Hepatocyte (in vitro differentiated cells): ENCODE measurements around the gene HDAC2. TPM values are rescaled to one million over a fixed set of nuclear protein-coding genes. Genes with fewer than 3 reads are reported as not detected.

Experiments used
- DNase-seq: peaks from one replicate; pipeline ENCODE4 v3.0.0-alpha.2; 2016; ENCODE audit warnings: low spot score
- H2AFZ ChIP-seq: fragments of 200-600 bp; sonication (generic); 2 replicates; pipeline ENCODE4 v1.6.0; 2016; ENCODE audit warnings: antibody characterized with exemption, mild to moderate bottlenecking
- H3K27ac ChIP-seq: fragments of 200-600 bp; sonication (generic); 2 replicates; pipeline ENCODE4 v1.5.1; 2016; ENCODE audit warnings: mild to moderate bottlenecking
- H3K27me3 ChIP-seq: fragments of 200-600 bp; sonication (generic); 2 replicates; pipeline ENCODE4 v1.6.1; 2016
- H3K36me3 ChIP-seq: fragments of 200-600 bp; sonication (generic); replicated peaks from 2 replicates; pipeline ENCODE4 v1.5.1; 2016; ENCODE audit warnings: low read depth; ENCODE audit not compliant: insufficient read depth
- H3K4me1 ChIP-seq: fragments of 200-600 bp; sonication (generic); 2 replicates; pipeline ENCODE4 v1.5.1; 2016; ENCODE audit warnings: mild to moderate bottlenecking, moderate library complexity; ENCODE audit not compliant: insufficient read depth
- H3K4me2 ChIP-seq: fragments of 200-600 bp; sonication (generic); 2 replicates; pipeline ENCODE4 v1.6.0; 2016
- H3K4me3 ChIP-seq: fragments of 200-600 bp; sonication (generic); 2 replicates; pipeline ENCODE4 v1.5.1; 2016; ENCODE audit warnings: mild to moderate bottlenecking
- H3K79me2 ChIP-seq: fragments of 200-600 bp; sonication (generic); 2 replicates; pipeline ENCODE4 v1.6.0; 2017; ENCODE audit warnings: mild to moderate bottlenecking
- H3K9me2 ChIP-seq: fragments of 200-600 bp; sonication (generic); replicated peaks from 2 replicates; pipeline ENCODE4 v1.6.0; 2017; ENCODE audit warnings: mild to moderate bottlenecking; ENCODE audit not compliant: insufficient read depth
- H3K9me3 ChIP-seq: fragments of 200-600 bp; sonication (generic); 2 replicates; pipeline ENCODE4 v1.5.1; 2016; ENCODE audit warnings: low read depth, mild to moderate bottlenecking
- H4K20me1 ChIP-seq: fragments of 200-600 bp; sonication (generic); 2 replicates; pipeline ENCODE4 v1.6.0; 2016; ENCODE audit warnings: mild to moderate bottlenecking; ENCODE audit not compliant: insufficient read depth, poor library complexity, severe bottlenecking
- EZH2 ChIP-seq: fragments of 200-600 bp; sonication (generic); IDR thresholded peaks from 2 replicates; pipeline ENCODE4 v1.6.1; 2016; ENCODE audit warnings: antibody characterized with exemption, mild to moderate bottlenecking, borderline replicate concordance
- EZH2phosphoT487 ChIP-seq: fragments of 200-600 bp; sonication (generic); IDR thresholded peaks from one replicate; pipeline ENCODE4 v1.6.1; 2018; ENCODE audit warnings: antibody characterized with exemption, mild to moderate bottlenecking, low read depth, moderate library complexity; ENCODE audit not compliant: unreplicated experiment, severe bottlenecking
- WGBS: methylation state at CpG from one replicate; pipeline ENCODE4 v1.1.6; 2016; ENCODE audit warnings: low lambda C conversion rate; ENCODE audit errors: missing lambda C conversion rate; 5-methylcytosine and 5-hydroxymethylcytosine counted together
- polyA plus RNA-seq: library from polyadenylated mRNA; unstranded; fragments of >200 nt; fragmentation: Nextera tagmentation; extraction: Ambion mirVana; gene quantifications from 2 replicates; pipeline ENCODE4 v1.2.1, GENCODE V29; 2016
- total RNA-seq: library from RNA; depleted of rRNA; stranded (reverse); fragments of >200 nt; gene quantifications from 2 replicates; pipeline ENCODE4 v1.2.3, GENCODE V29; 2014
- TF ChIP-seq, protein P1 (sequence below): fragments of 200-600 bp; sonication (generic); IDR thresholded peaks from 2 replicates; pipeline ENCODE4 v1.5.1; 2016; ENCODE audit warnings: antibody characterized with exemption, mild to moderate bottlenecking; ENCODE audit not compliant: poor library complexity

HDAC2 gene
- total and polyA plus RNA-seq, 2 experiments from 2014 or later, result 139 to 173 TPM

DNA sequence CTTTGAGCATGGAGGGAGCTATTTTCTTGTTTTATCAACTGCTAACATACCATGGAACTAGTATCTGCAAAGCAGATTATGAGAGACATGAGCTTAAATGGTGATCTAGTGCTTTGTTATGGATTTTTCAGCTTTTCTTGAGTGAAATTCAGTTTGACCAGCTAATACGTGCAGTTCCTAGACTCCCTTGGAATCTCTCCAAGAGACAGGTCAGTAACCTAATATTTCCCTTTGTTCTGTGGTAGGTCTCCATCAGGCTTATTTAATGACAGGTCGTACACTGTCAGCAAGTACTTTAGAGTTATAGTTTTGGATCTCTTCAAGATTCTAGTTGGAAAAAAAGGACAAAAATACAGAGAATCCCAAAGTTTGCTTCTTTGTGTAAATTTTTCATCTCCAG is 43.9 kb downstream of the HDAC2 start:
- Histone ChIP-seq H3K9me2 (no peaks in the 10 kb centered on the region), H3K4me1 (no peaks in the 10 kb centered on the region), H3K79me2 (no peaks in the 10 kb centered on the region), H3K9me3 (no peaks in the 10 kb centered on the region), H3K27ac (no peak overlapping the region), H2AFZ (no peak overlapping the region), H3K4me3 (no peak overlapping the region), H3K27me3 (no peaks in the 10 kb centered on the region), H3K4me2 (no peak overlapping the region), H4K20me1 (no peaks in the 10 kb centered on the region), H3K36me3 (no peaks in the 10 kb centered on the region)
- DNase-seq, result no peak
- TF ChIP-seq EZH2 (no peak), EZH2phosphoT487 (no peak)
- TF ChIP-seq, protein P1, sequence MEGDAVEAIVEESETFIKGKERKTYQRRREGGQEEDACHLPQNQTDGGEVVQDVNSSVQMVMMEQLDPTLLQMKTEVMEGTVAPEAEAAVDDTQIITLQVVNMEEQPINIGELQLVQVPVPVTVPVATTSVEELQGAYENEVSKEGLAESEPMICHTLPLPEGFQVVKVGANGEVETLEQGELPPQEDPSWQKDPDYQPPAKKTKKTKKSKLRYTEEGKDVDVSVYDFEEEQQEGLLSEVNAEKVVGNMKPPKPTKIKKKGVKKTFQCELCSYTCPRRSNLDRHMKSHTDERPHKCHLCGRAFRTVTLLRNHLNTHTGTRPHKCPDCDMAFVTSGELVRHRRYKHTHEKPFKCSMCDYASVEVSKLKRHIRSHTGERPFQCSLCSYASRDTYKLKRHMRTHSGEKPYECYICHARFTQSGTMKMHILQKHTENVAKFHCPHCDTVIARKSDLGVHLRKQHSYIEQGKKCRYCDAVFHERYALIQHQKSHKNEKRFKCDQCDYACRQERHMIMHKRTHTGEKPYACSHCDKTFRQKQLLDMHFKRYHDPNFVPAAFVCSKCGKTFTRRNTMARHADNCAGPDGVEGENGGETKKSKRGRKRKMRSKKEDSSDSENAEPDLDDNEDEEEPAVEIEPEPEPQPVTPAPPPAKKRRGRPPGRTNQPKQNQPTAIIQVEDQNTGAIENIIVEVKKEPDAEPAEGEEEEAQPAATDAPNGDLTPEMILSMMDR, result no peak
- WGBS, result 60% methylated on average over 2 of the region's 2 CpGs

- Histone ChIP-seq H3K4me1 (no peaks in the 10 kb centered on the region), H3K4me2 (no peak overlapping the region), H3K4me3 (no peak overlapping the region), H3K27ac (no peak overlapping the region), H4K20me1 (no peaks in the 10 kb centered on the region), H3K79me2 (no peaks in the 10 kb centered on the region), H3K9me3 (no peaks in the 10 kb centered on the region), H3K27me3 (no peaks in the 10 kb centered on the region), H2AFZ (no peak overlapping the region), H3K9me2 (no peaks in the 10 kb centered on the region), H3K36me3 (no peaks in the 10 kb centered on the region)
- no peak for TF ChIP-seq EZH2phosphoT487
- TF ChIP-seq, protein P1, result no peak
- no peak for TF ChIP-seq EZH2
- WGBS, result 71% methylated on average over 2 of the region's 2 CpGs
- DNase-seq, result no peak
These were observed 45.6 kb downstream of the HDAC2 start for GRCh38 chr6:113925378-113925777.

GRCh38 chr6:113924312-113924723 is 46.6 kb downstream of the HDAC2 start:
- no peak for TF ChIP-seq EZH2
- TF ChIP-seq, protein P1, result no peak
- no peak for TF ChIP-seq EZH2phosphoT487
- DNase-seq, result no peak
- no peak overlapping the region for H3K4me2 ChIP-seq

DNA sequence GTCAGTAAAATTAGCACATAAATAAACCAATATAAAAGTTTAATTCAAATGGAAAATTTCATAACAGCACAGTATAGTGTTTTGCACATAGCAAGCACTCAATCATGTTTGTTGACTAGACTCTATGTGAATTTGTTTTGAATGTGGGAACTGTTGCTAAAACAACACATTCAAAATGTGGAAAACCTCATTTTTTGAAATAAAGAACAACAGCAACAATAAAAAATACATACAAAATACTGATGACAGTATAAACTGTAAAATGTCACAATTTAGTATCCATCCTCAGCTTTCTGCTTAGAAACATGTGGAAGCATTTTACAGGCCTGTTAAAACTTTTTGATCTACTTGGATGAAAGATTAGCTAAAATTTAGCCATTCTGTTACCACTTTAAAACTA is 47.4 kb downstream of the HDAC2 start:
- H3K79me2 ChIP-seq, result no peaks in the 10 kb centered on the region
- H3K9me2 ChIP-seq, result no peaks in the 10 kb centered on the region
- H3K4me1 ChIP-seq, result no peaks in the 10 kb centered on the region
- no peaks in the 10 kb centered on the region for H4K20me1 ChIP-seq
- H3K27me3 ChIP-seq, result no peaks in the 10 kb centered on the region
- no peaks in the 10 kb centered on the region for H3K9me3 ChIP-seq
- H3K4me2 ChIP-seq, result no peak overlapping the region
- no peak for DNase-seq
- H2AFZ ChIP-seq, result no peak overlapping the region
- no peak overlapping the region for H3K27ac ChIP-seq
- no peaks in the 10 kb centered on the region for H3K36me3 ChIP-seq
- TF ChIP-seq, protein P1, result no peak
- TF ChIP-seq EZH2phosphoT487, result no peak
- TF ChIP-seq EZH2, result no peak
- H3K4me3 ChIP-seq, result no peak overlapping the region

More at GRCh38 chr6:113924312-113924723, 46.6 kb downstream of the HDAC2 start:
- no peaks in the 10 kb centered on the region for H4K20me1 ChIP-seq
- no peaks in the 10 kb centered on the region for H3K79me2 ChIP-seq
- no peaks in the 10 kb centered on the region for H3K4me1 ChIP-seq
- no peaks in the 10 kb centered on the region for H3K9me3 ChIP-seq
- H3K36me3 ChIP-seq, result no peaks in the 10 kb centered on the region
- H3K4me3 ChIP-seq, result no peak overlapping the region
- H3K9me2 ChIP-seq, result no peaks in the 10 kb centered on the region
- H3K27me3 ChIP-seq, result no peaks in the 10 kb centered on the region
- H2AFZ ChIP-seq, result no peak overlapping the region
- H3K27ac ChIP-seq, result no peak overlapping the region
